RWPE2 (cell line): Measurements from ENCODE around the gene BAZ2A.

Experiments used
- ATAC-seq: fragments of 200-7000 bp; cut with Tn5 transposase; 3 replicates; pipeline ENCODE4 v1.9.1; 2021; ENCODE audit warnings: low read depth
- DNase-seq: peaks from one replicate; pipeline ENCODE4 v3.0.0-alpha.2; 2020; ENCODE audit warnings: low spot score
- H3K27ac ChIP-seq: fragments of 450-650 bp; 2 replicates; pipeline ENCODE4 v1.5.1; 2017; ENCODE audit warnings: mild to moderate bottlenecking; ENCODE audit not compliant: poor library complexity, severe bottlenecking
- H3K27me3 ChIP-seq: fragments of 250-450 bp; sonication (Bioruptor Pico); 2 replicates; pipeline ENCODE4 v1.5.1; 2021; ENCODE audit warnings: mild to moderate bottlenecking, moderate library complexity; ENCODE audit not compliant: insufficient read depth, poor library complexity, severe bottlenecking
- H3K36me3 ChIP-seq: fragments of 250-450 bp; sonication (Bioruptor Pico); 2 replicates; pipeline ENCODE4 v1.5.1; 2020; ENCODE audit warnings: low read depth, mild to moderate bottlenecking, moderate library complexity
- H3K4me1 ChIP-seq: fragments of 250-450 bp; sonication (Bioruptor Pico); 2 replicates; pipeline ENCODE4 v1.5.1; 2021; ENCODE audit warnings: mild to moderate bottlenecking, moderate library complexity; ENCODE audit not compliant: insufficient read depth, poor library complexity, severe bottlenecking
- H3K4me3 ChIP-seq: fragments of 250-450 bp; sonication (Bioruptor Pico); 2 replicates; pipeline ENCODE4 v1.5.1; 2021; ENCODE audit warnings: mild to moderate bottlenecking, moderate library complexity; ENCODE audit not compliant: severe bottlenecking
- H3K9me3 ChIP-seq: fragments of 250-450 bp; sonication (Bioruptor Pico); 2 replicates; pipeline ENCODE4 v1.5.1; 2021; ENCODE audit warnings: mild to moderate bottlenecking, moderate library complexity; ENCODE audit not compliant: severe bottlenecking
- TF ChIP-seq, protein P1 (sequence below): fragments of 450-650 bp; IDR thresholded peaks from one replicate; pipeline ENCODE4 v1.5.1; 2017; ENCODE audit warnings: mild to moderate bottlenecking, moderate library complexity; ENCODE audit not compliant: poor library complexity, severe bottlenecking

BAZ2A gene

DNA sequence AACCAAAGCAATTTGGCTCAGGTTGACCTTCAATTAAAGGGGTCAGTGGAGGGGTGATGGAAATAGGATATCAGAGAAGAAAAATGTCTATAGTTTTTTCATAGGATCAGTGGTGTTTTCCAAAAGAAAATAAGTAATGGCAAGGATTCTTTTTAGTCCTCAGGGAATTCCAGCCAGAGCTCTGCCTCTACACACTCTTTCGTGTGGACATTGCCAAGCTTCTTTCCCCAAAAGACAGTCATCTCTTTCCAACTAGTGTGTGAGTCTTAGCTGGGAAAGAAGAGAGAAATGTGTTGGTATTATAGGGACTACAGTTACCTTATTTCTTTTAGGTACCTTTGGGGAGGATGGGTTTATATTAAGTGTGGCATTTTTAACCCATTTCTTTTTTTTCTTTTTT is 62.0 kb downstream of the BAZ2A start:
- no peaks in the 10 kb centered on the region for H3K27me3 ChIP-seq
- ATAC-seq (no peak), DNase-seq (no peak)
- H3K4me3 ChIP-seq: no peak overlapping the region
- peak overlapping the region; percentile 68 for H3K27ac ChIP-seq
- peaks cover 8% of the 10 kb centered on the region for H3K4me1 ChIP-seq
- H3K9me3 ChIP-seq: no peaks in the 10 kb centered on the region
- H3K36me3 ChIP-seq: peaks cover 89% of the 10 kb centered on the region
- TF ChIP-seq, protein P1, sequence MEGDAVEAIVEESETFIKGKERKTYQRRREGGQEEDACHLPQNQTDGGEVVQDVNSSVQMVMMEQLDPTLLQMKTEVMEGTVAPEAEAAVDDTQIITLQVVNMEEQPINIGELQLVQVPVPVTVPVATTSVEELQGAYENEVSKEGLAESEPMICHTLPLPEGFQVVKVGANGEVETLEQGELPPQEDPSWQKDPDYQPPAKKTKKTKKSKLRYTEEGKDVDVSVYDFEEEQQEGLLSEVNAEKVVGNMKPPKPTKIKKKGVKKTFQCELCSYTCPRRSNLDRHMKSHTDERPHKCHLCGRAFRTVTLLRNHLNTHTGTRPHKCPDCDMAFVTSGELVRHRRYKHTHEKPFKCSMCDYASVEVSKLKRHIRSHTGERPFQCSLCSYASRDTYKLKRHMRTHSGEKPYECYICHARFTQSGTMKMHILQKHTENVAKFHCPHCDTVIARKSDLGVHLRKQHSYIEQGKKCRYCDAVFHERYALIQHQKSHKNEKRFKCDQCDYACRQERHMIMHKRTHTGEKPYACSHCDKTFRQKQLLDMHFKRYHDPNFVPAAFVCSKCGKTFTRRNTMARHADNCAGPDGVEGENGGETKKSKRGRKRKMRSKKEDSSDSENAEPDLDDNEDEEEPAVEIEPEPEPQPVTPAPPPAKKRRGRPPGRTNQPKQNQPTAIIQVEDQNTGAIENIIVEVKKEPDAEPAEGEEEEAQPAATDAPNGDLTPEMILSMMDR: no peak

DNA sequence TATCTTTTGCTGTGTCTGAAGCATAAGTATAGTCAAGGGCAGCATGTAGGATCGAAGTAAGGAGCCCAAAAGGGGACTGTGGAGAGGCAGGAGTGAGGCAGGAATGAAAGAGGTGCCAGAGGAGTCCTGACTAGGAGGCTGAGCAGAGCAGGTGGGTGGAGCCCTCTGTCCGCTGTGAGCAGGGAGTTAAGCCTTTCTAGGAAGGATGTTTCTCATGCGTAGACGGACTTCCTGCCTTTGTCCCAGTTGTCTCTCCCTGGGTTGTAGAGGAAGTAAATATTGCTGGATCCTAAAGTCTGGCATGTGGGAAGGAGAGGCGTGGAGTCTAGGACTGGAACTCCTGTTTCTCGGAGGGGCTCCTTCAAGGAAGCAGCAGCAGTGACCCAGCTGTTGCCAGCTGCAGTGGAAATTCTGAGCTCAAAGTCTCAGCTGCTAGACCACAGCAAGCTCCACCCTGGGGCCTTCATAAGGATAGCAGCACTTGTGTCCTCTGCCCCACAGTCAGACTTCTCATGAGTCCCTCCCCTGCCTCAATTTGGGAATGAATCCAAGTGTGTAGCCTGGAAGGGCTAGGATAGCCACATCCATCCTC is 64.5 kb downstream of the BAZ2A start:
- Histone ChIP-seq H3K27ac (peak overlapping the region; percentile 32), H3K9me3 (no peaks in the 10 kb centered on the region), H3K36me3 (peaks cover 89% of the 10 kb centered on the region), H3K4me1 (peaks cover 8% of the 10 kb centered on the region), H3K4me3 (no peak overlapping the region), H3K27me3 (no peaks in the 10 kb centered on the region)
- TF ChIP-seq, protein P1: no peak
- ATAC-seq (0 out of 3 replicates have a peak, but pooled peaks have one; percentile 26), DNase-seq (no peak)

DNA sequence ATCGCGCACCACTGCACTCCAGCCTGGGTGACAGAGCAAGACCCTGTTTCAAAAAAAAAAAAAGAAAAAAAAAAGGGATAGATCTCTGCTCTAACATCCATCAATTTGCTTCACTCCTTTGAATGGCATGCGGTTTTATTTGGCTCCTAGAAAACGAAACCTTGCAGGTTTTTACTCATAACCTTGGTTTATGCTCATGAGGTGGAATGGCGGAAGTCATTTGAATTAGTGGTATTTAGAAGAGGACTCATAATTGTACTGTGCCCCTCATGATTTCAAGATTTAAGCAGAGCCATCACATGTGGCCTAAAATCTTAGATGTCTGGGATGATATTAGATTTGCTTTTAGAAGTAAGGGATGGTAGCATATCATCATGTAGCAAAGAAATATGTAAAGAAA is 79.1 kb downstream of the BAZ2A start:
- H3K4me3 ChIP-seq: no peak overlapping the region
- peaks cover 46% of the 10 kb centered on the region for H3K36me3 ChIP-seq
- no peak for ATAC-seq
- H3K9me3 ChIP-seq: no peaks in the 10 kb centered on the region
- no peaks in the 10 kb centered on the region for H3K27me3 ChIP-seq
- no peak overlapping the region for H3K27ac ChIP-seq
- DNase-seq: no peak
- peaks cover 6% of the 10 kb centered on the region for H3K4me1 ChIP-seq
- TF ChIP-seq, protein P1: no peak

DNA sequence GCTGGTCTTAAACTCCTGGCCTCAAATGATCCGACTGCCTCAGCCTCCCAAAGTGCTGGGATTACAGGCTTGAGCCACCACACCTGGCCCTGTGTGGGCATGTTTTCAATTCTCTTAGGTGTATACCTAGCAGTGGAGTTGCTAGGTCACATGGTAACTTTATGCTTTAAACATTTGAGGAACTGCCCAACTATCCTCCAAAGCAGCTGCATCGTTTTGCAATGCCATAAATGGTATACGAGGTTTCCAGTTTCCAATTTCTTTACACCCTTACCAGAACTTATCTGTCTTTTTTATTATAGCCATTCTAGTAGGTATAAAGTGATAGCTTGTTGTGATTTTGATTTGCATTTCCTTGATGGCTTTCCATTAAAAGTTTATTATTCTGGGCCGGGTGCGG is 83.4 kb downstream of the BAZ2A start:
- ATAC-seq: no peak
- Histone ChIP-seq H3K9me3 (no peaks in the 10 kb centered on the region), H3K4me3 (no peak overlapping the region), H3K36me3 (peaks cover 48% of the 10 kb centered on the region), H3K4me1 (no peaks in the 10 kb centered on the region), H3K27me3 (no peaks in the 10 kb centered on the region), H3K27ac (no peak overlapping the region)
- TF ChIP-seq, protein P1: no peak
- no peak for DNase-seq
